H1 (cell line): ENCODE measurements around the gene SCO2. TPM values are rescaled to one million over a fixed set of nuclear protein-coding genes. Genes with fewer than 3 reads are reported as not detected.

Experiments used
- CTCF ChIA-PET: fragments of 300-600 bp; sonication (Branson Sonifier 250); formaldehyde crosslinking; loops from one replicate; lab custom pipeline; 2021; ENCODE audit not compliant: partially characterized antibody; lab: Charles Lee
- POLR2A ChIA-PET: fragments of 300-600 bp; sonication (Branson Sonifier 250); formaldehyde crosslinking; loops from one replicate; lab custom pipeline; 2021; ENCODE audit warnings: inconsistent platforms; ENCODE audit not compliant: partially characterized antibody; lab: Charles Lee
- DNase-seq, 2 experiments: peaks; one replicate each; pipeline versions ENCODE4 v3.0.0 to v3.0.0-alpha.2; 2010 to 2022; ENCODE audit warnings: low spot score in 2 of 2, low read depth in 1 of 2, mixed read lengths in 1 of 2
- FAIRE-seq: peaks from 2 replicates; lab custom pipeline; 2011; peaks lifted over from hg19 to GRCh38; lab: Jason Lieb, UNC
- H2AFZ ChIP-seq: 2 replicates; pipeline ENCODE4 v1.8.1; 2012; ENCODE audit warnings: low read length, inconsistent platforms
- H2AK5ac ChIP-seq: 2 replicates; pipeline ENCODE4 v1.6.1; 2013; ENCODE audit warnings: low read depth, low read length
- H2BK120ac ChIP-seq: replicated peaks from 2 replicates; pipeline ENCODE3; 2013; ENCODE audit warnings: low read depth, low read length, inconsistent platforms
- H2BK12ac ChIP-seq: 2 replicates; pipeline ENCODE4 v1.6.1; 2013; ENCODE audit warnings: low read depth, low read length
- H2BK15ac ChIP-seq: 2 replicates; pipeline ENCODE4 v1.6.1; 2013; ENCODE audit warnings: low read length
- H2BK20ac ChIP-seq: 2 replicates; pipeline ENCODE4 v1.6.1; 2013; ENCODE audit warnings: low read length
- H2BK5ac ChIP-seq: 2 replicates; pipeline ENCODE4 v1.6.1; 2013; ENCODE audit warnings: low read depth, low read length
- H3K14ac ChIP-seq: 2 replicates; pipeline ENCODE4 v1.6.1; 2013; ENCODE audit warnings: inconsistent platforms; ENCODE audit not compliant: insufficient read length
- H3K18ac ChIP-seq: 2 replicates; pipeline ENCODE4 v1.6.1; 2013; ENCODE audit warnings: low read length; ENCODE audit errors: extremely low read depth
- H3K23ac ChIP-seq: 2 replicates; pipeline ENCODE4 v1.6.1; 2013; ENCODE audit warnings: inconsistent platforms; ENCODE audit not compliant: insufficient read length
- H3K23me2 ChIP-seq: 2 replicates; pipeline ENCODE4 v1.6.1; 2013; ENCODE audit warnings: low read depth, low read length
- H3K27ac ChIP-seq: 2 replicates; pipeline ENCODE4 v1.6.1; 2011; ENCODE audit warnings: low read depth, low read length, inconsistent platforms
- H3K27me3 ChIP-seq, 4 experiments: replicated peaks in 1 of 4; 1 replicate in 1 of 4; 2 replicates in 3 of 4; pipeline versions ENCODE4 v1.6.1 to v1.8.1; 2011 to 2013; ENCODE audit warnings: low read length in 3 of 4, mild to moderate bottlenecking in 3 of 4, inconsistent platforms in 2 of 4, mixed read lengths in 2 of 4, moderate library complexity in 1 of 4; ENCODE audit not compliant: control insufficient read depth in 3 of 4, insufficient read depth in 3 of 4; ENCODE audit errors: extremely low read depth in 1 of 4
- H3K36me3 ChIP-seq, 4 experiments: 2 replicates each; pipeline versions ENCODE4 v1.6.1 to v1.8.1; 2011 to 2013; ENCODE audit warnings: mild to moderate bottlenecking in 4 of 4, low read length in 3 of 4, moderate library complexity in 2 of 4, control low read depth in 1 of 4, inconsistent platforms in 1 of 4; ENCODE audit not compliant: insufficient read depth in 4 of 4, control insufficient read depth in 2 of 4
- H3K4ac ChIP-seq: replicated peaks from 2 replicates; pipeline ENCODE3; 2013; ENCODE audit warnings: low read length, low read depth, mixed read lengths, inconsistent platforms; ENCODE audit not compliant: insufficient read length
- H3K4me1 ChIP-seq, 4 experiments: replicated peaks in 1 of 4; 1 replicate in 1 of 4; 2 replicates in 3 of 4; pipeline versions ENCODE4 v1.6.1 to v1.8.1; 2011 to 2013; ENCODE audit warnings: low read length in 3 of 4, inconsistent platforms in 2 of 4, mixed read lengths in 1 of 4; ENCODE audit not compliant: insufficient read depth in 4 of 4, control insufficient read depth in 3 of 4
- H3K4me2 ChIP-seq, 2 experiments: 2 replicates each; pipeline versions ENCODE4 v1.6.1 to v1.8.1; 2011 to 2013; ENCODE audit warnings: low read depth in 2 of 2, low read length in 2 of 2, control low read depth in 1 of 2, inconsistent platforms in 1 of 2, mild to moderate bottlenecking in 1 of 2; ENCODE audit not compliant: insufficient read depth in 1 of 2
- H3K4me3 ChIP-seq, 4 experiments: fragments of 200-600, 300-600 bp in 1 of 4; sonication (generic), shearing (Covaris generic), sonication (Bioruptor Twin) in 1 of 4; 2 replicates each; pipeline versions ENCODE4 v1.5.1 to v1.8.1; 2011 to 2016; ENCODE audit warnings: low read length in 4 of 4, low read depth in 3 of 4, control low read depth in 2 of 4, inconsistent platforms in 2 of 4, mild to moderate bottlenecking in 2 of 4, mixed read lengths in 1 of 4, moderate library complexity in 1 of 4; ENCODE audit not compliant: insufficient read depth in 2 of 4; ENCODE audit errors: extremely low read depth in 1 of 4
- H3K56ac ChIP-seq: replicated peaks from 2 replicates; pipeline ENCODE3; 2013; ENCODE audit warnings: low read depth, mild to moderate bottlenecking, mixed read lengths, low read length, inconsistent platforms; ENCODE audit not compliant: insufficient read length
- H3K79me1 ChIP-seq: 2 replicates; pipeline ENCODE4 v1.6.1; 2013; ENCODE audit warnings: low read depth, low read length, control low read depth
- H3K79me2 ChIP-seq, 2 experiments: 2 replicates each; pipeline versions ENCODE4 v1.6.1 to v1.8.1; 2012 to 2013; ENCODE audit warnings: low read length in 2 of 2, mild to moderate bottlenecking in 2 of 2, inconsistent platforms in 1 of 2; ENCODE audit not compliant: insufficient read depth in 2 of 2, control insufficient read depth in 1 of 2
- H3K9ac ChIP-seq, 4 experiments: replicated peaks in 1 of 4; 1 replicate in 1 of 4; 2 replicates in 3 of 4; pipeline versions ENCODE4 v1.6.1 to v1.8.1; 2011 to 2013; ENCODE audit warnings: low read depth in 3 of 4, low read length in 3 of 4, control low read depth in 2 of 4, mild to moderate bottlenecking in 2 of 4, moderate library complexity in 2 of 4, inconsistent platforms in 1 of 4; ENCODE audit errors: extremely low read depth in 1 of 4
- H3K9me3 ChIP-seq, 2 experiments: 2 replicates each; pipeline versions ENCODE4 v1.6.1 to v1.8.1; 2012 to 2013; ENCODE audit warnings: mild to moderate bottlenecking in 2 of 2, moderate library complexity in 2 of 2, control low read depth in 1 of 2, inconsistent platforms in 1 of 2, low read depth in 1 of 2, low read length in 1 of 2, mixed read lengths in 1 of 2; ENCODE audit not compliant: insufficient read depth in 2 of 2
- H4K20me1 ChIP-seq, 2 experiments: replicated peaks in 1 of 2; 2 replicates each; pipeline versions ENCODE3 to v1.8.1; 2011 to 2013; ENCODE audit warnings: inconsistent platforms in 2 of 2, low read length in 2 of 2, mild to moderate bottlenecking in 1 of 2; ENCODE audit not compliant: insufficient read depth in 2 of 2, control insufficient read depth in 1 of 2
- H4K5ac ChIP-seq: 2 replicates; pipeline ENCODE4 v1.6.1; 2013; ENCODE audit warnings: low read length, low read depth, mixed read lengths, inconsistent platforms; ENCODE audit not compliant: insufficient read length
- H4K8ac ChIP-seq: 2 replicates; pipeline ENCODE4 v1.8.0; 2013; ENCODE audit warnings: mild to moderate bottlenecking, moderate library complexity, low read length, inconsistent platforms; ENCODE audit not compliant: insufficient read depth; ENCODE audit errors: extremely low read depth
- H4K91ac ChIP-seq: replicated peaks from 2 replicates; pipeline ENCODE3; 2013; ENCODE audit warnings: low read length, mixed read lengths, inconsistent platforms; ENCODE audit not compliant: insufficient read length
- BACH1 ChIP-seq: IDR thresholded peaks from 2 replicates; pipeline ENCODE4 v1.6.1; 2012; ENCODE audit warnings: low read length, improper control_type of control experiment
- CTBP2 ChIP-seq: IDR thresholded peaks from 2 replicates; pipeline ENCODE4 v1.7.0; 2011; ENCODE audit warnings: borderline replicate concordance, mild to moderate bottlenecking, moderate library complexity, mixed read lengths, low read length; ENCODE audit not compliant: insufficient read depth, insufficient read length
- CTCF ChIP-seq, 3 experiments: IDR thresholded peaks; 1 replicate in 2 of 3; 2 replicates in 1 of 3; pipeline versions ENCODE4 v1.5.1 to v1.6.1; 2011; ENCODE audit warnings: low read length in 3 of 3, mild to moderate bottlenecking in 3 of 3, inconsistent platforms in 2 of 3, low read depth in 1 of 3, moderate library complexity in 1 of 3; ENCODE audit not compliant: insufficient read depth in 1 of 3; ENCODE audit errors: control extremely low read depth in 1 of 3
- PHF8 ChIP-seq: fragments of 200-600 bp; sonication (generic); conservative IDR thresholded peaks from 2 replicates; pipeline ENCODE4 v1.7.1; 2012; ENCODE audit warnings: low read depth, mild to moderate bottlenecking, inconsistent platforms, low read length, moderate library complexity
- YY1 ChIP-seq: IDR thresholded peaks from 2 replicates; pipeline ENCODE4 v1.6.1; 2011; ENCODE audit warnings: low read depth, mild to moderate bottlenecking, low read length
- WGBS, 2 experiments: shearing (Covaris generic) in 1 of 2; methylation state at CpG; one replicate each; pipeline versions ENCODE4 v1.1.6 to v1.1.7; 2013 to 2015; ENCODE audit warnings: low lambda C conversion rate in 2 of 2, mixed read lengths in 2 of 2, inconsistent platforms in 1 of 2, low coverage in 1 of 2, missing lambda C conversion rate in 1 of 2; ENCODE audit not compliant: insufficient replicate concordance in 2 of 2, insufficient coverage in 1 of 2, insufficient read length in 1 of 2; ENCODE audit errors: extremely low coverage in 1 of 2, missing lambda C conversion rate in 1 of 2; 5-methylcytosine and 5-hydroxymethylcytosine counted together
- polyA plus RNA-seq, 7 experiments: library from polyadenylated mRNA; depleted of rRNA in 3 of 7; stranded (reverse) in 5 of 7; unstranded in 2 of 7; fragments of >200 nt in 5 of 7; fragments of 200-250 nt in 2 of 7; gene quantifications; 1 replicate in 5 of 7; 2 replicates in 1 of 7; 4 replicates in 1 of 7; pipeline versions ENCODE4 v1.2.1 to v1.2.3, GENCODE V29; 2011 to 2013; ENCODE audit warnings: missing spikeins in 2 of 7, mixed read lengths in 2 of 7
- total RNA-seq: library from RNA; stranded (reverse); fragmentation: NEBNext Ultra II Directional; extraction: Animal tissue kit (Norgen Biotek cat#: 25700); gene quantifications from 2 replicates; pipeline ENCODE4 v1.2.1, GENCODE V29; 2021
- TF ChIP-seq, protein P1 (sequence below): IDR thresholded peaks from 2 replicates; pipeline ENCODE4 v1.6.1; 2011; ENCODE audit warnings: low read depth, mild to moderate bottlenecking, low read length; ENCODE audit not compliant: insufficient read depth

SCO2 gene
- total and polyA plus RNA-seq, 2 of the 8 experiments (the other 6 are each of a cell fraction or from before 2014, with no cell fraction given), result 2.0 TPM; not detected in 1

DNA sequence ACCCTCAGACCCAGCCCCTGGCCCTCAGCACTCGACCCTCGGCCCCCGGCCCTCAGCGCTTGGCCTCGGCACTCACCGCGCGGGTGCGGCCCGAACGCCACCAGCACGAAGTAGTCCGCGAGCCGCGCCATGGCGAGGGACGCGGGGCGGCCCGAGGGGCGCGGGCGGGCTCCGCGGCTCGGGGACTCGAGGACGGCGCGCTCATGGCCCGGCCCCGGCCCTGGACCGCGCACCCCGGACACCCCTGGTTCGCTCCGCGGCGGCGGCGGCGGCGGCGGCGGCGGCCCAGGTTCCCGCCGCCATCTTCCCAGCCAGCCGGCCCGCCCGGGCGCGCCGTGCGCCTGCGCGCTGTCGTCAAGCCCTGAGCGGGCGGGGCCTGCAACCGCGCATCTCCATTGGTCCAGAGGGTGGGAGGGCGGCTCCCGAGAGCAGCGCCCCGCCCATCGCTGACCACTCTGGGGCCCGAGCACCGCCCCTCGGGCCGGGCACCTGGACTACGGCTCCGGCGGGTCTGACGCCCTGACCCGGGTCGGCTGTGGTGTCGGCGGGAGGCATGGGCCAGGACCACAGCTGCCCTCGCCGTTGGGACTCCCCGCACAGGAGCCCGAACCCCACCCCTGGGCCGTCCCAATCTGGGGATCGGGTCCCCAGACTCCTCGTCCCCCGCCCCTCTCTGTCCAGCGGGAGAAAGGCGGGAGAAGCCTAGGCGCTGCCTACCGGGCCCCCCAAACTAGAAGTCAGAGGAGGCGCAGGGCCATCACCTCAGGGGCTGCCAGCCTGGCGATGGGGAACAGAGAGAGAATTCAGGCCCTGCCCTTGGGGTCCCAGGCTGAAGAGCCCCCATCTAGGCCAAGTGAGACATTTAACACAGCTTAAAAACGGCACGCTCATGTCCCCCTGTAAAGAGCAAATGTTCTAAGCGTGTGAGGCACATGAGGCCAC, 50.4 kb downstream of the SCO2 start, which contains the start of gene SBF1:
Gene SBF1, minus strand, starts transcription at position 326 of the 942 bp plus-strand sequence. Its CDS starts 195 bp downstream, at position 131.
- Histone ChIP-seq H3K4me2 (peak within 1 kb of the TSS; percentile 67 to 81), H3K79me1 (peaks cover 24% of the 10 kb centered on the region), H3K36me3 (no peaks in the 10 kb centered on the region), H2BK15ac (peak within 1 kb of the TSS; percentile 19; the same call in 1 of the 2 replicates), H4K5ac (no peak within 1 kb of the TSS), H3K27me3 (peaks cover 1 to 9% (median 4%) of the 10 kb centered on the region in 4 experiments; a peak in 6 of 7 replicates), H3K79me2 (peaks cover 0 to 44% of the 10 kb centered on the region in 2 experiments; a peak in 3 of 4 replicates), H4K20me1 (peaks cover 34 to 40% of the 10 kb centered on the region in 2 experiments), H3K27ac (no peak within 1 kb of the TSS; the same call in 1 of the 2 replicates), H3K4me3 (peak within 1 kb of the TSS; percentile 53 to 84 (median 60)), H2BK120ac (peak within 1 kb of the TSS; percentile 15), H2BK12ac (peak within 1 kb of the TSS; percentile 39; the same call in 1 of the 2 replicates), H3K56ac (peak within 1 kb of the TSS; percentile 82), H2BK5ac (peak within 1 kb of the TSS; percentile 44; the same call in 1 of the 2 replicates), H4K91ac (peak within 1 kb of the TSS; percentile 52), H2BK20ac (peak within 1 kb of the TSS; percentile 95; the same call in 1 of the 2 replicates), H3K4me1 (peaks cover 0 to 25% (median 16%) of the 10 kb centered on the region in 4 experiments; a peak in 6 of 7 replicates), H3K4ac (peak within 1 kb of the TSS; percentile 85), H3K23me2 (peaks cover 8% of the 10 kb centered on the region; the same call in 1 of the 2 replicates), H3K14ac (no peak within 1 kb of the TSS), H4K8ac (peak within 1 kb of the TSS; percentile 92), H3K9ac (peak within 1 kb of the TSS; percentile 35 to 96 (median 58)), H2AK5ac (0 out of 2 replicates have a peak within 1 kb of the TSS, but pooled peaks have one; percentile 3), H3K18ac (peak within 1 kb of the TSS; percentile 78), H3K23ac (no peak within 1 kb of the TSS), H2AFZ (no peak within 1 kb of the TSS), H3K9me3 (no peaks in the 10 kb centered on the region)
- DNase-seq (peak in 1 of 2 experiments; percentile 95), FAIRE-seq (no peak)
- CTCF ChIA-PET, result interaction anchor here (1.7 kb wide), 1 partner anchor 51 kb away, joined by 4 read pairs; the partner anchor contains the start of gene SCO2
- 12% methylated on average over 29 of the region's 97 CpGs; no CpG with 5 or more reads in 1 of the 2 experiments for WGBS, 2 experiments
- POLR2A ChIA-PET, result interaction anchor here (0.8 to 2.0 kb wide), 3 partner anchors 9 to 50 kb away, joined by 3 to 20 read pairs (median 6); partner anchors contain the start of gene SCO2
- TF ChIP-seq CTCF (IDR thresholded peaks at IDR 0.05; ENCODE audit: control extremely low read depth in 1 of 3, insufficient read depth in 1 of 3, low read depth in 1 of 3, low read length in 3 of 3) (0 out of 4 replicates have a peak, but pooled peaks of 1 of the 3 experiments have one; percentile 6), CTBP2 (no peak), BACH1 (no peak), YY1 (peak; percentile 87; the same call in 1 of the 2 replicates), PHF8 (peak; percentile 68)
- TF ChIP-seq, protein P1, sequence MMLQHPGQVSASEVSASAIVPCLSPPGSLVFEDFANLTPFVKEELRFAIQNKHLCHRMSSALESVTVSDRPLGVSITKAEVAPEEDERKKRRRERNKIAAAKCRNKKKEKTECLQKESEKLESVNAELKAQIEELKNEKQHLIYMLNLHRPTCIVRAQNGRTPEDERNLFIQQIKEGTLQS, result no peak
